Heart left ventricle (tissue), 16 donors: Measurements from ENCODE around the gene NUCB1. TPM values are rescaled to one million over a fixed set of nuclear protein-coding genes. Genes with fewer than 3 reads are reported as not detected.

Source experiments
- ATAC-seq, 4 donors: fragments of 200-7000 bp; cut with Tn5 transposase; one replicate each; pipeline ENCODE4 v1.9.1; 2020 to 2022; ENCODE audit warnings: moderate library complexity in 4 of 4, mild to moderate bottlenecking in 3 of 4, moderate number of reproducible peaks in 1 of 4
- DNase-seq, 5 donors: peaks; one replicate each; pipeline ENCODE4 v3.0.0-alpha.2; 2020
- H3K27ac ChIP-seq, 12 donors: fragments of 200-600 bp; sonication (generic) in 4 of 12; one replicate each; pipeline versions ENCODE4 v1.5.0 to v1.8.0; 2016 to 2022; ENCODE audit warnings: mild to moderate bottlenecking in 2 of 12
- H3K27me3 ChIP-seq, 9 donors: fragments of 200-600 bp; sonication (generic) in 2 of 9; one replicate each; pipeline versions ENCODE4 v1.5.1 to v1.8.0; 2016 to 2022; ENCODE audit warnings: mild to moderate bottlenecking in 3 of 9
- H3K36me3 ChIP-seq, 9 donors: fragments of 200-600 bp; sonication (generic) in 2 of 9; one replicate each; pipeline versions ENCODE4 v1.5.0 to v1.8.0; 2018 to 2022; ENCODE audit warnings: mild to moderate bottlenecking in 2 of 9
- H3K4me1 ChIP-seq, 12 donors: fragments of 200-600 bp; sonication (generic) in 4 of 12; one replicate each; pipeline versions ENCODE4 v1.5.0 to v1.8.0; 2016 to 2022; ENCODE audit warnings: mild to moderate bottlenecking in 3 of 12
- H3K4me3 ChIP-seq, 12 donors: fragments of 200-600 bp; sonication (generic) in 4 of 12; one replicate each; pipeline versions ENCODE4 v1.5.0 to v1.8.0; 2017 to 2022; ENCODE audit warnings: mild to moderate bottlenecking in 9 of 12, moderate library complexity in 4 of 12
- H3K9me3 ChIP-seq, 12 donors: fragments of 200-600 bp; sonication (generic) in 4 of 12; one replicate each; pipeline versions ENCODE4 v1.5.0 to v1.8.0; 2016 to 2022; ENCODE audit warnings: mild to moderate bottlenecking in 1 of 12
- POLR2A ChIP-seq, 2 donors: fragments of 450-650 bp; IDR thresholded peaks; one replicate each; pipeline ENCODE4 v1.6.1; 2017; ENCODE audit warnings: antibody characterized with exemption in 2 of 2, mild to moderate bottlenecking in 2 of 2, moderate library complexity in 2 of 2
- WGBS, 4 donors: extraction: QIAGEN DNeasy Blood & Tissue Kit in 2 of 4; methylation state at CpG; one replicate each; pipeline versions ENCODE4 v1.1.5 to v1.1.7; 2013 to 2018; 5-methylcytosine and 5-hydroxymethylcytosine counted together
- intact Hi-C, 10 donors: fragments of 100-400 bp; cut with DNase I; formaldehyde crosslinking; loops; one replicate each; pipeline versions ENCODE4 v1.11.1 to v1.14.2; 2022
- polyA plus RNA-seq, 2 donors: library from polyadenylated mRNA; stranded (reverse); fragments of 200-250 nt; gene quantifications; one replicate each; pipeline ENCODE4 v1.2.3, GENCODE V29; 2013
- total RNA-seq, 9 donors: library from RNA; depleted of rRNA in 2 of 9; stranded (reverse); fragments of >200 nt in 2 of 9; fragmentation: NEBNext Ultra II Directional in 3 of 9; extraction: Animal tissue kit (Norgen Biotek cat#: 25700) in 3 of 9; gene quantifications; one replicate each; pipeline versions ENCODE4 v1.1.0 to v1.2.4, GENCODE V29; 2016 to 2023
- TF ChIP-seq, protein P1 (sequence below), 12 donors: fragments of 200-600 bp; sonication (generic) in 4 of 12; IDR thresholded peaks; one replicate each; pipeline versions ENCODE4 v1.5.0 to v1.8.0; 2018 to 2022; ENCODE audit warnings: antibody characterized with exemption in 12 of 12, mild to moderate bottlenecking in 5 of 12
- donor health status: ischemic (EF 13 %, LVEDD 7.1; RV severe dilation, severe dysfunction).
- donor health status: healthy with polysubstance abuse.
- donor health status: DM: no; HTN: yes; CAD: no.
- donor health status: DM: no; HTN: no; CAD: no.
- donor health status: ischemic (EF 25% LVEDD 6.9; RV normal size, moderate dysfunction).
- donor health status: ischemic (EF 25% LVEDD 5.7; RV mildly dilated, moderate dysfunction).
- donor health status: healthy.
- donor health status: DM: yes; HTN: yes; CAD: no.
- donor health status: ischemic (EF 35%, LVEDD 5.7; RV mildly dilated, moderate dysfunction).
- donor health status: nonischemic (EF 11% LVEDD 7.7; RV severe dilation, severe dysfunction).
- donor health status: DM: yes; HTN: yes; CAD: no.
- donor health status: PGD.
- donor health status: ischemic (EF 29% LVEDD 5.4; RV normal size, mild dysfunction).
- donor health status: nonischemic (EF 23%, LVEDD 6.1; RV moderate dilation, normal function).

Gene NUCB1
- total and polyA plus RNA-seq, 11 donors, result 179 to 428 (median 286) TPM

DNA sequence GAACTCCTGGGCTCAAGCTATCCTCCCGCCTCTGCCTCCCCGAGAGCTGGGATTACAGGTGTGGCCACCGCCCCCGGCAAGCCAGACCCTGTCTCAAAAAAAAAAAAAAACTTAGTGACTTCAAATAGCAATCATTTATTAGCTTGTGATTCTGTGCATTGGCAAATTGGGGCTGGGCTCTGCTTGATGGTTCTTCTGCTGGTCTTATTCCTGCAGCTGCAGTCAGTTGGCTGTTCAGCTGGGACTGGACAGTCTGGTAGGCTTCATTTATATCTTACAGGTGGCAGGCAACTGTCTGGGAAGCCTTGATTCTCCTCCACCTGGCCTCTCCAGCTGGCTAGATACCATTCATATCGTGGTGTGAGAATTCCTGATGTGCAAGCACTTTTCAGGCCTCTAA, 40.8 kb downstream of the NUCB1 start:
- WGBS, 4 donors, result 89 to 98% (median 94%) methylated on average over 5 of the region's 5 CpGs
- TF ChIP-seq, protein P1, sequence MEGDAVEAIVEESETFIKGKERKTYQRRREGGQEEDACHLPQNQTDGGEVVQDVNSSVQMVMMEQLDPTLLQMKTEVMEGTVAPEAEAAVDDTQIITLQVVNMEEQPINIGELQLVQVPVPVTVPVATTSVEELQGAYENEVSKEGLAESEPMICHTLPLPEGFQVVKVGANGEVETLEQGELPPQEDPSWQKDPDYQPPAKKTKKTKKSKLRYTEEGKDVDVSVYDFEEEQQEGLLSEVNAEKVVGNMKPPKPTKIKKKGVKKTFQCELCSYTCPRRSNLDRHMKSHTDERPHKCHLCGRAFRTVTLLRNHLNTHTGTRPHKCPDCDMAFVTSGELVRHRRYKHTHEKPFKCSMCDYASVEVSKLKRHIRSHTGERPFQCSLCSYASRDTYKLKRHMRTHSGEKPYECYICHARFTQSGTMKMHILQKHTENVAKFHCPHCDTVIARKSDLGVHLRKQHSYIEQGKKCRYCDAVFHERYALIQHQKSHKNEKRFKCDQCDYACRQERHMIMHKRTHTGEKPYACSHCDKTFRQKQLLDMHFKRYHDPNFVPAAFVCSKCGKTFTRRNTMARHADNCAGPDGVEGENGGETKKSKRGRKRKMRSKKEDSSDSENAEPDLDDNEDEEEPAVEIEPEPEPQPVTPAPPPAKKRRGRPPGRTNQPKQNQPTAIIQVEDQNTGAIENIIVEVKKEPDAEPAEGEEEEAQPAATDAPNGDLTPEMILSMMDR (IDR thresholded peaks at IDR 0.05), result no peak
- TF ChIP-seq POLR2A (IDR thresholded peaks at IDR 0.05), result no peak
- intact Hi-C loops, result no loop called here

DNA sequence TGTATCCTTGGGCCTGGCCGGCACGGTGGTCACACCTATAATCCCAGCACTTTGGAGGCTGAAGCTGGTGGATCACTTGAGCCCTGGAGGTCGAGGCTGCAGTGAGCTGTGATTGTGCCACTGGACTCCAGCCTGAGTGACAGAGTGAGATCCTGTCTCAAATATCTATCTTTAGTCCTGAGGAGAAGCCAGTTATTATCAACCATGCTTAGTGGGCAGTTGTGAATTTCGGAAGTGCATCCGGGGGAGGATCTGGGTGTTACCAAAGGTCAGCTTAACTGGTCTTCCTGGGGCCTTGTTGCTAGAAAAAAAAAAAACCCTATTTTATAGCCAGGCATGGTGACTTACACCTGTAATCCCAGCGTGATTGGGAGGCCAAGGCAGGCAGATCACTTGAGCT, 43.0 kb downstream of the NUCB1 start:
- WGBS, 4 donors, result 69 to 76% (median 76%) methylated on average over 6 of the region's 6 CpGs
- ATAC-seq (no peak), DNase-seq (no peak)
- Histone ChIP-seq H3K27ac (no peak overlapping the region), H3K4me3 (no peak overlapping the region), H3K4me1 (no peaks in the 10 kb centered on the region), H3K36me3 (no peaks in the 10 kb centered on the region), H3K9me3 (peaks cover 0 to 12% (median 7%) of the 10 kb centered on the region in 12 donors), H3K27me3 (no peaks in the 10 kb centered on the region)
- no peak for TF ChIP-seq POLR2A (IDR thresholded peaks at IDR 0.05)
- TF ChIP-seq, protein P1 (IDR thresholded peaks at IDR 0.05), result no peak
- intact Hi-C loops, result no loop called here

More for the DNA sequence above, 40.8 kb downstream of the NUCB1 start:
- DNase-seq (no peak), ATAC-seq (no peak)
- no peak overlapping the region for H3K27ac ChIP-seq
- no peaks in the 10 kb centered on the region for H3K4me1 ChIP-seq
- H3K4me3 ChIP-seq, result no peak overlapping the region
- no peaks in the 10 kb centered on the region for H3K27me3 ChIP-seq
- peaks cover 0 to 12% (median 5%) of the 10 kb centered on the region in 12 donors for H3K9me3 ChIP-seq
- H3K36me3 ChIP-seq, result no peaks in the 10 kb centered on the region

- no peak overlapping the region for H3K4me3 ChIP-seq
- no peak for DNase-seq
- WGBS, 4 donors, result 91 to 92% (median 91%) methylated on average over 5 of the region's 5 CpGs
Measured at GRCh38 chr19:48945415-48945814, 45.3 kb downstream of the NUCB1 start.

GRCh38 chr19:48945817-48946216, 45.7 kb downstream of the NUCB1 start:
- Histone ChIP-seq H3K27me3 (no peaks in the 10 kb centered on the region), H3K36me3 (no peaks in the 10 kb centered on the region), H3K4me1 (no peaks in the 10 kb centered on the region), H3K9me3 (peaks cover 0 to 9% (median 2%) of the 10 kb centered on the region in 12 donors), H3K27ac (no peak overlapping the region), H3K4me3 (no peak overlapping the region)
- no peak for ATAC-seq
- TF ChIP-seq, protein P1 (IDR thresholded peaks at IDR 0.05), result no peak
- TF ChIP-seq POLR2A (IDR thresholded peaks at IDR 0.05), result no peak
- 80 to 91% (median 87%) methylated on average over 2 of the region's 2 CpGs for WGBS, 4 donors
- DNase-seq, result no peak
- intact Hi-C loops, result no loop called here

More at GRCh38 chr19:48945415-48945814, 45.3 kb downstream of the NUCB1 start:
- Histone ChIP-seq H3K27me3 (no peaks in the 10 kb centered on the region), H3K9me3 (peaks cover 0 to 10% (median 6%) of the 10 kb centered on the region in 12 donors), H3K27ac (no peak overlapping the region), H3K4me1 (no peaks in the 10 kb centered on the region), H3K36me3 (no peaks in the 10 kb centered on the region)
- intact Hi-C loops, result no loop called here
- TF ChIP-seq POLR2A (IDR thresholded peaks at IDR 0.05), result no peak
- TF ChIP-seq, protein P1 (IDR thresholded peaks at IDR 0.05), result no peak
- ATAC-seq, result no peak
